Panc1 (cell line): Measurements from ENCODE around the gene CHAF1A. TPM values are rescaled to one million over a fixed set of nuclear protein-coding genes. Genes with fewer than 3 reads are reported as not detected.

Experiments
- ATAC-seq: fragments of 200-7000 bp; cut with Tn5 transposase; 2 replicates; pipeline ENCODE4 v1.9.1; 2020; ENCODE audit warnings: mild to moderate bottlenecking, moderate library complexity
- BruUV-seq: library from RNA; stranded (reverse); fragments of 400-500 nt; replicated peaks from 2 replicates; lab custom pipeline; 2021; lab: Mats Ljungman, UMichigan
- CTCF ChIA-PET: fragments of 300-600 bp; sonication (Branson Sonifier 250); formaldehyde crosslinking; loops from one replicate; lab custom pipeline; 2022; ENCODE audit warnings: antibody characterized with exemption; lab: Charles Lee
- POLR2A ChIA-PET: fragments of 300-600 bp; sonication (Branson Sonifier 250); formaldehyde crosslinking; loops from one replicate; lab custom pipeline; 2022; ENCODE audit warnings: antibody characterized with exemption; lab: Charles Lee
- DNase-seq: peaks from one replicate; pipeline ENCODE4 v3.0.0-alpha.2; 2010; ENCODE audit warnings: low read depth, low spot score
- H3K27ac ChIP-seq: 2 replicates; pipeline ENCODE4 v1.5.1; 2011; ENCODE audit warnings: mild to moderate bottlenecking, low read length, inconsistent platforms
- H3K27me3 ChIP-seq: fragments of 200-500 bp; sonication (Bioruptor generic); 2 replicates; pipeline ENCODE4 v1.6.0; 2014; ENCODE audit warnings: low read length, inconsistent platforms; ENCODE audit not compliant: control insufficient read depth, insufficient read depth
- H3K36me3 ChIP-seq: fragments of 200-500 bp; sonication (Bioruptor generic); 2 replicates; pipeline ENCODE4 v1.5.1; 2014; ENCODE audit warnings: inconsistent platforms, mild to moderate bottlenecking, low read length, moderate library complexity; ENCODE audit not compliant: control insufficient read depth, insufficient read depth
- H3K4me1 ChIP-seq: 2 replicates; pipeline ENCODE4 v1.5.1; 2011; ENCODE audit warnings: inconsistent platforms, mild to moderate bottlenecking, low read length, moderate library complexity; ENCODE audit not compliant: control insufficient read depth, insufficient read depth
- H3K4me3 ChIP-seq, 2 experiments: 2 replicates each; pipeline ENCODE4 v1.5.1; 2011 to 2012; ENCODE audit warnings: low read depth in 2 of 2, low read length in 2 of 2, mild to moderate bottlenecking in 2 of 2, inconsistent platforms in 1 of 2, moderate library complexity in 1 of 2
- H3K9me3 ChIP-seq: fragments of 200-500 bp; sonication (Bioruptor generic); 2 replicates; pipeline ENCODE4 v1.5.1; 2014; ENCODE audit warnings: low read depth, mild to moderate bottlenecking, inconsistent platforms, low read length, moderate library complexity; ENCODE audit not compliant: control insufficient read depth, insufficient read depth
- POLR2AphosphoS5 ChIP-seq: IDR thresholded peaks from 2 replicates; pipeline ENCODE4 v1.6.1; 2012; ENCODE audit warnings: mild to moderate bottlenecking, low read depth, low read length, moderate library complexity
- SIN3A ChIP-seq: IDR thresholded peaks from 2 replicates; pipeline ENCODE4 v1.6.1; 2012; ENCODE audit warnings: low read depth, mild to moderate bottlenecking, low read length, moderate library complexity, borderline replicate concordance; ENCODE audit not compliant: insufficient read depth
- TCF7L2 ChIP-seq: IDR thresholded peaks from 2 replicates; pipeline ENCODE4 v1.6.1; 2011; ENCODE audit warnings: mild to moderate bottlenecking, low read depth, low read length, inconsistent platforms
- in situ Hi-C: cut with HindIII; loops from 2 replicates; pipeline ENCODE4 v1.10.0; 2016; ENCODE audit warnings: low sequenced_read_pairs, low pct_unique_long_range_greater_than_20kb
- intact Hi-C: fragments of 100-400 bp; cut with micrococcal nuclease; formaldehyde crosslinking; loops from one replicate; pipeline ENCODE4 v1.10.0; 2022; ENCODE audit not compliant: unreplicated experiment
- total RNA-seq: library from RNA; stranded (reverse); gene quantifications from one replicate; pipeline ENCODE4 v1.2.1, GENCODE V29; 2021; ENCODE audit not compliant: unreplicated experiment
- TF ChIP-seq, protein P1 (sequence below): fragments of 450-650 bp; IDR thresholded peaks from 2 replicates; pipeline ENCODE4 v1.5.1; 2017; ENCODE audit warnings: mild to moderate bottlenecking
- TF ChIP-seq, protein P2 (sequence below), 2 experiments: IDR thresholded peaks; 2 replicates each; pipeline ENCODE4 v1.6.1; 2011 to 2012; ENCODE audit warnings: low read depth in 2 of 2, control low read depth in 1 of 2, low read length in 1 of 2, mild to moderate bottlenecking in 1 of 2, moderate library complexity in 1 of 2; ENCODE audit not compliant: insufficient read depth in 1 of 2

Gene CHAF1A
- total RNA-seq, 1 experiment from 2014 or later, result 45.4 TPM

DNA sequence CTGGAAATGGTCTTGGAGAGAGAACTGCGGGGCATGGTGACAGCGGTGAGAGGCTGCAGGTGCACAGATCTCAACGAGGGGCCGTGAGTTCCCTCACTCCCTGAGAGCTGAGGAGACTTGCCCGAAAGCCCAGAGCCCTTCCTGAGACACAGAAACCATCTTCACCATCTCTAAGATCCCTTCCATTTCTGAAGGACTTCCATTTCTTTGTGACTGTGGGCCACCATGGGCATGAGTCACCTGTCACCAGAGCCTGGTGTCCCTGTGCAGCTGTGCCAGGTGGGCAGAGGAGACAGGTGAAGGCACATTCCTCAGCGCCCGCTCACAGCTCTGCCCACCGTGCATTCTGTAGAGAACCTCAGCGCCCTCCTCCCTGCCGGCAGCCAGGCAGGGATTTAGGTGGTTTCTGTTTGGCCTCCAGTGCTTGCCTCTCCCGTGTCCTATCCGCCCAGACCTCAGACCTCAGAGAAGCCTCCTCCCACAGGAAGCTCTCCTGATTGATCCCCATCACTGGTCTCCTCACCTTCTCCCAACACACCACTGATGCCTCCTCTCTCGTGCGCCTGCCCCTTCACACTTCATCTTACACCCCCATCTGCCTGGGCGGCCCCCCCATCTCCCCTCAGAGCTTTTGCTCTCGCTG is 26.3 kb upstream of the CHAF1A start:
- TF ChIP-seq, protein P1, sequence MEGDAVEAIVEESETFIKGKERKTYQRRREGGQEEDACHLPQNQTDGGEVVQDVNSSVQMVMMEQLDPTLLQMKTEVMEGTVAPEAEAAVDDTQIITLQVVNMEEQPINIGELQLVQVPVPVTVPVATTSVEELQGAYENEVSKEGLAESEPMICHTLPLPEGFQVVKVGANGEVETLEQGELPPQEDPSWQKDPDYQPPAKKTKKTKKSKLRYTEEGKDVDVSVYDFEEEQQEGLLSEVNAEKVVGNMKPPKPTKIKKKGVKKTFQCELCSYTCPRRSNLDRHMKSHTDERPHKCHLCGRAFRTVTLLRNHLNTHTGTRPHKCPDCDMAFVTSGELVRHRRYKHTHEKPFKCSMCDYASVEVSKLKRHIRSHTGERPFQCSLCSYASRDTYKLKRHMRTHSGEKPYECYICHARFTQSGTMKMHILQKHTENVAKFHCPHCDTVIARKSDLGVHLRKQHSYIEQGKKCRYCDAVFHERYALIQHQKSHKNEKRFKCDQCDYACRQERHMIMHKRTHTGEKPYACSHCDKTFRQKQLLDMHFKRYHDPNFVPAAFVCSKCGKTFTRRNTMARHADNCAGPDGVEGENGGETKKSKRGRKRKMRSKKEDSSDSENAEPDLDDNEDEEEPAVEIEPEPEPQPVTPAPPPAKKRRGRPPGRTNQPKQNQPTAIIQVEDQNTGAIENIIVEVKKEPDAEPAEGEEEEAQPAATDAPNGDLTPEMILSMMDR, result no peak
- TF ChIP-seq, protein P2, sequence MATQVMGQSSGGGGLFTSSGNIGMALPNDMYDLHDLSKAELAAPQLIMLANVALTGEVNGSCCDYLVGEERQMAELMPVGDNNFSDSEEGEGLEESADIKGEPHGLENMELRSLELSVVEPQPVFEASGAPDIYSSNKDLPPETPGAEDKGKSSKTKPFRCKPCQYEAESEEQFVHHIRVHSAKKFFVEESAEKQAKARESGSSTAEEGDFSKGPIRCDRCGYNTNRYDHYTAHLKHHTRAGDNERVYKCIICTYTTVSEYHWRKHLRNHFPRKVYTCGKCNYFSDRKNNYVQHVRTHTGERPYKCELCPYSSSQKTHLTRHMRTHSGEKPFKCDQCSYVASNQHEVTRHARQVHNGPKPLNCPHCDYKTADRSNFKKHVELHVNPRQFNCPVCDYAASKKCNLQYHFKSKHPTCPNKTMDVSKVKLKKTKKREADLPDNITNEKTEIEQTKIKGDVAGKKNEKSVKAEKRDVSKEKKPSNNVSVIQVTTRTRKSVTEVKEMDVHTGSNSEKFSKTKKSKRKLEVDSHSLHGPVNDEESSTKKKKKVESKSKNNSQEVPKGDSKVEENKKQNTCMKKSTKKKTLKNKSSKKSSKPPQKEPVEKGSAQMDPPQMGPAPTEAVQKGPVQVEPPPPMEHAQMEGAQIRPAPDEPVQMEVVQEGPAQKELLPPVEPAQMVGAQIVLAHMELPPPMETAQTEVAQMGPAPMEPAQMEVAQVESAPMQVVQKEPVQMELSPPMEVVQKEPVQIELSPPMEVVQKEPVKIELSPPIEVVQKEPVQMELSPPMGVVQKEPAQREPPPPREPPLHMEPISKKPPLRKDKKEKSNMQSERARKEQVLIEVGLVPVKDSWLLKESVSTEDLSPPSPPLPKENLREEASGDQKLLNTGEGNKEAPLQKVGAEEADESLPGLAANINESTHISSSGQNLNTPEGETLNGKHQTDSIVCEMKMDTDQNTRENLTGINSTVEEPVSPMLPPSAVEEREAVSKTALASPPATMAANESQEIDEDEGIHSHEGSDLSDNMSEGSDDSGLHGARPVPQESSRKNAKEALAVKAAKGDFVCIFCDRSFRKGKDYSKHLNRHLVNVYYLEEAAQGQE (IDR thresholded peaks at IDR 0.05; ENCODE audit: insufficient read depth in 1 of 2, low read depth in 2 of 2, low read length in 1 of 2), result no peak
- no peak for TF ChIP-seq TCF7L2
- no peak for TF ChIP-seq POLR2AphosphoS5
- no peak for TF ChIP-seq SIN3A
- Histone ChIP-seq H3K36me3 (no peaks in the 10 kb centered on the region), H3K4me3 (no peak overlapping the region), H3K9me3 (no peaks in the 10 kb centered on the region), H3K4me1 (peaks cover 82% of the 10 kb centered on the region), H3K27me3 (no peaks in the 10 kb centered on the region), H3K27ac (peak overlapping the region; percentile 92)
- in situ Hi-C loops, result no loop called here
- DNase-seq, result no peak
- intact Hi-C loops, result no loop called here
- peak; percentile 2; the same call in 1 of the 2 replicates for ATAC-seq
- ChIA-PET CTCF (interaction anchor here (1.3 kb wide), 1 partner anchor 14 kb away, joined by 3 read pairs; no protein-coding TSS in a partner anchor), POLR2A (no interaction called here)
- no TSS peak for BruUV-seq

DNA sequence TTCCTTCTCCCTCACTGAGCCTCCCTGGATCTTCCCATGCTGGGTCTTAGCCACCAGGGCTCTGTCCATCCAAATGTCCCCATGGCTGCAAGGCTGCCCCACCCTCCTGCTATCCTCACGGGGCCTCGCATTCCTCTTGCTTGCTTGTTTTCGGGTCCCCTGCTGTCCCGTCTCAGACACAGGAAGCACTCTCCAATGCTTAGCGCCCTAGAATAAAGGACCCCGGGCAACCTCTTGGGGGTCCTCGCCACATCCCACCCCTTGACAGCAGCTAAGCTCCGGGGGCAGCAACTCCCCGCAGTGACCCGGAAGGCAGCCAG is 25.8 kb upstream of the CHAF1A start:
- Histone ChIP-seq H3K27me3 (no peaks in the 10 kb centered on the region), H3K9me3 (no peaks in the 10 kb centered on the region), H3K4me3 (no peak overlapping the region), H3K36me3 (no peaks in the 10 kb centered on the region), H3K27ac (peak overlapping the region; percentile 46), H3K4me1 (peaks cover 79% of the 10 kb centered on the region)
- BruUV-seq, result no TSS peak
- in situ Hi-C loops, result no loop called here
- ATAC-seq, result no peak
- intact Hi-C loops, result no loop called here
- ChIA-PET POLR2A (no interaction called here), CTCF (interaction anchor here (1.3 kb wide), 1 partner anchor 14 kb away, joined by 3 read pairs; no protein-coding TSS in a partner anchor)
- DNase-seq, result no peak
- TF ChIP-seq, protein P2 (IDR thresholded peaks at IDR 0.05; ENCODE audit: insufficient read depth in 1 of 2, low read depth in 2 of 2, low read length in 1 of 2), result no peak
- TF ChIP-seq, protein P1, result no peak
- TF ChIP-seq POLR2AphosphoS5, result no peak
- TF ChIP-seq SIN3A, result no peak
- no peak for TF ChIP-seq TCF7L2
